ENCODE results near the gene KRTAP19-4. TPM values are rescaled to one million over a fixed set of nuclear protein-coding genes. Genes with fewer than 3 reads are reported as not detected.
"Not testable (repeated sequence)": the region's sequence is repeated elsewhere in the genome, so short reads cannot be mapped to it uniquely, and the experiment has no call there.

The KRTAP19-4 gene, protein sequence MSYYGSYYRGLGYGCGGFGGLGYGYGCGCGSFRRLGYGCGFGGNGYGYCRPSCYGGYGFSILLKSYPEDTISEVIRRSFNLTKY
- polyA plus RNA-seq (ENCODE audit: insufficient read length) = not detected

DNA sequence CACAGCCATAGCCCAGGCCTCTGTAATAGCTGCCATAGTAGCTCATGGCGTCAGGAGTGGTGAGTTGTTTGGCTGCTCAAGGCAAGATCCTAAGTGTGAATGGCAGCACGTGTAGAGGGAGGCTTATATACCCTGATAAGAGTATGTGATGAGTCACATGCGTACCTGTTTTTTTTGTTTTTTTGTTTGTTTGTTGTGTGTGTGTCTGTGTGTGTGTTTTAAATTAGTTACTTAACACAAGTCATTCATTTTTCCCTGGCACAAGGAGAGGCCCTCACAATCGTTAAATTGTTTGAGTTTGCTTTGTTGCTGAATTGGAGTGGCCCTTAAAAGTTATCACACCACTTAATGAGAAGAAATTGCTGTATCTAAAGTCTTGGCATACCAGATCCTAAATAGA is at the start of gene KRTAP19-4:
Gene KRTAP19-4, minus strand, starts transcription at position 101 of the 400 bp plus-strand sequence. Its CDS starts 55 bp downstream, at position 46.
- DNase-seq (ENCODE audit: low read depth) = no peak

DNA sequence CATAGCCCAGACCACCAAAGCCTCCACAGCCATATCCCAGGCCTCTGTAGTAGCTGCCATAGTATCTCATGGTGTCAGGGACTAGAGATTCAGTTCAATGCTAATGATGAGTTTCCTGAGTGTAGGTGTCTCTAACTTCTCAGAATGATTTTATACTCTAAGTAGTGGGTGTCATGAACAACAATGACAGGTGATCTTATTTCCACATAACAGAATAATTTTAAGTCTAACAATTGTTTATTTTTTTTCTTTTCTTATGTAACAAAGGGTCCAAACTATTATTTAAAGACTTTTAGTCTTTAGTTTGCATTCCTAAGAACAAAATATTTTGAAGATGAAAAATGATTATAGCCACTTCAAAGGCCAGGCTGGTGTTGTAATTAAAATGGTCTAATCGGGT is 44.8 kb upstream of the KRTAP19-4 start, which contains the start of gene KRTAP19-6:
Gene KRTAP19-6, minus strand, starts transcription at position 101 of the 400 bp plus-strand sequence. Its CDS starts 31 bp downstream, at position 70.
- no peak for DNase-seq (ENCODE audit: low read depth)

GRCh38 chr21:30518876-30519275 is 21.9 kb upstream of the KRTAP19-4 start:
- DNase-seq (ENCODE audit: low read depth) = no peak

DNA sequence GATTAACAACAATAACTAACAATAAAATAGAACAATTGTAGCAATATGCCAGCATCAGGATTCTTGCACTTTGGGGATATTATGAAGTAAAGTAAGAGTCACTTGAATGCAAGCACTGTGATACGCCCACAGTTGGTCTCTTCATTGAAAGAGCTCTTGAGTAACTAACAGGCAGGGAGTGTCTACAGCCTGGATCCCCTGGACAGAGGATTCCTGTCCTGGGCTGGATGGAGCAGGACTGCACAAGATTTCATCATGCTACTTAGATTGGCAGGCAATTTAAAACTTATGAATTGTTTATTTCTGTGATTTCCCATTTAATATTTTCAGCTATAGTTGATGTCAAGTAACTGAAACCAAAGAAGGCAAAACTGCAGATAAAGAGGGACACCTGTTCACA is 18.7 kb upstream of the KRTAP19-4 start:
- no peak for DNase-seq (ENCODE audit: low read depth)

GRCh38 chr21:30505621-30506205 is 8.7 kb upstream of the KRTAP19-4 start:
- DNase-seq (ENCODE audit: low read depth) = not testable (repeated sequence)

GRCh38 chr21:30502041-30502440 is 5.1 kb upstream of the KRTAP19-4 start, which contains the start of gene KRTAP19-5:
KRTAP19-5 (minus strand) TSS chr21:30502141; CDS start chr21:30502090, 51 bp downstream.
- DNase-seq (ENCODE audit: low read depth) = no peak

GRCh38 chr21:30491963-30492428 is 5.0 kb downstream of the KRTAP19-4 start, which contains the start of gene KRTAP19-3:
KRTAP19-3 (minus strand) TSS chr21:30492013; CDS start chr21:30491957, 56 bp downstream.
- DNase-seq (ENCODE audit: low read depth) = no peak

DNA sequence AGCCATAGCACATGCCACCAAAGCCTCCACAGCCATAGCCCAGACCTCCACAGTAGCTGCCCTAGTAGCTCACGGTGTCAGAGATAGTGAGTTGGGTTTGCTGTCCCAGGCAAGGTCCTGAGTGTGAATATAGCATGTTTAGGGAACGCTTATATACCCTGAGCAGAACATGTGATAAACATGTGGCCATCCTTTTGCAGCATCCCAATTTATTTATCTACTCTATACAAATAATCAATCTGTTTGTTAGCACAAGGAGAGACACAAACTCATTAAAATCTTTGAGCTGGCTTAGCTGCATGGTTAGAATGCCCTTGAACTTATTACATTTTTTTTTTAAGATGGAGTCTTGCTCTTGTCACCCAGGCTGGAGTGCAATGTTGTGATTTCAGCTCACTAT is 9.6 kb downstream of the KRTAP19-4 start, which contains the start of gene KRTAP19-2:
Gene KRTAP19-2, minus strand, starts transcription at position 101 of the 400 bp plus-strand sequence. Its CDS starts 88 bp downstream, at position 13.
- DNase-seq (ENCODE audit: low read depth) = no peak

GRCh38 chr21:30486180-30486579 is 10.8 kb downstream of the KRTAP19-4 start:
- DNase-seq (ENCODE audit: low read depth) = no peak

GRCh38 chr21:30482130-30482529 is 14.8 kb downstream of the KRTAP19-4 start:
- DNase-seq (ENCODE audit: low read depth) = no peak

DNA sequence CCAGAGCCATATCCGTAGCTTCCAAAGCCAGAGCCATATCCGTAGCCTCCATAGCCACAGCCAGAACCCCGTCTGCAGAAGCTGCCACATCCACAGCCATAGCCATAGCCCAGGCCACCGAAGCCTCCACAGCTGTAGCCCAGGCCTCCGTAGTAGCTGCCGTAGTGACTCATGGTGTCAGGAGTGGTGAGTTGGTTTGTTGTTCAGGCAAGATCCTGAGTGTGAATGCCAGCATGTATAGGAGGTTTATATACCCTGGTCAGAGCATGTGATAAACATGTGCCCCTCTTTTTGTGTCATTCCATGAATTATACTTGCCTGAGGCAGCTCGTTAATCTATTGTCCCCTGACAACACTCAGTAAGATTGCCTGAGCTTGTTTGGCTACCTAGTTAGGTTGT is 16.8 kb downstream of the KRTAP19-4 start, which contains the start of gene KRTAP19-1:
Gene KRTAP19-1, minus strand, starts transcription at position 223 of the 400 bp plus-strand sequence. Its CDS starts 50 bp downstream, at position 173.
- DNase-seq (ENCODE audit: low read depth) = no peak

DNA sequence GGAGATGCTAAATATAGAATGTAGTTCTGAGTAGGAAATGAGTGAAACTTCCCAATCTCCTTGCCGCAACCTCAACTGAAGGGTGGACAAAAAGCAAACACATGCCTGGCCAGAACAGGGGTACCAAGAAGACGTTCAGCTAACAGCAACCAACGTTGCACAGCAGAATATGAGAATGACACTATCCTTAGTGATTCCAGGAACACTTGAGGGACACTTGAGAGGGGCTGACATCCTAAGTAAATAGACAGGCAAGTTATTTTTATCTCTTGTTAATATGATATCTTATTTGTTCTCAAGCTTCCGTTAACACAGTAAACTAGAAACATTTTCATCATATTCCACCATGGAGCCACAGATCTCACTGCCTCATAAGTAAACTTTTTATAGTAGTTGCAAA is 17.7 kb downstream of the KRTAP19-4 start:
- DNase-seq (ENCODE audit: low read depth) = no peak

GRCh38 chr21:30478004-30478403 is 19.0 kb downstream of the KRTAP19-4 start:
- DNase-seq (ENCODE audit: low read depth) = no peak

DNA sequence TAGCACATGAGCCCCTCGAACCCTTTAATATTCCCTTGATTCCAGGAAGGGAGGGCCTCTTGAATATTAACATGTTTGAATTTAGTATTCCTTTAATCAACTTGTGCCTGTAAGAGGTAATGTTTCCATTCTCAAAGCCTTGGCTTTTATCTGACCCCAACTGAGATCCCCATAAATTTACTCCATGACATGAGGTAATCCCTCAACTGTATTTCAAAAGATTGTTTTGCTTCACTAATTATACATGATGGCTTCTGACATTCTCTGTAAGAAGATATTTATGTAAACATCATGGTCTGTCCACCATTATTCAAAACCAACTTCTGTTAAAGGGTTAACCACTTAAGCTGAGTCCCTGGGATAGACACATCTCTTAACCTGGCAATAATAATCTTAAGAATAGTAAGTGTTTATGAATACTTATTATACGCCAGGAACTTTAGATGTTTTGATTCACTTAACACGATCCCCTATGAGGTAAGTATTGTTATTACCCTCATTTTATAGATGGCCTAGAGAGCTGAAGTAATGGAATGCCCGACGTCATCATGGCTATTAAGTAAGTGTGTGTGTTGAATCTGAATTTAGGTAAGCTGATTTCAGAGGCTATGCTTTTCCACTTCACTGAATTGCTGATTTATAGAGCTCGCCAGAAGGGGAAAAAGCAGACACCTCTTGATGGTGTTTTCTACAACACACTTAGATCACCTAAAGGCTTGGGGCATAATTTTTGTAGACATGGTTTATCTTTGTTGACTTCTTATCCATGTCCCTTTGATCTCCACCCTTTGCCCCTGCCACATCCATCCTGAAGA is 27.9 kb downstream of the KRTAP19-4 start:
- DNase-seq (ENCODE audit: low read depth) = no peak

DNA sequence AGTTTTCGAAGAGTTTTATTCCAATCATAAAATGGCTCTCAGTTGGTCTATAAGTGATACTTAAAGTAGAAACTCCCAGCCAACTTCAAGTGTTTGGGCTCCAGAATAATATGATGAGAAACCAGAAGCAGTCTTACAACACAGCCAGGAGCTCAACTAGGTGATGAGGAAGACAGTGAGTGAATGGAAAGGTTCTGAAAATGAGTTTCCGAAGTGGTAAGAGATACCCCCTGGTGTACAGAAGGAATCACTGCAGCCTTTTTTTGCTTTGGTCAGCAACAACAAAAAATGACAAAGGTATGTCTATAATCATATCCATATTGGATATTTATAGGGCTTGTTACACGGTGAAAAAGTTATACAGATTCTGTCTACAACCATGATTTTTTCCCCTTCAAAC is 33.3 kb downstream of the KRTAP19-4 start:
- no peak for DNase-seq (ENCODE audit: low read depth)

DNA sequence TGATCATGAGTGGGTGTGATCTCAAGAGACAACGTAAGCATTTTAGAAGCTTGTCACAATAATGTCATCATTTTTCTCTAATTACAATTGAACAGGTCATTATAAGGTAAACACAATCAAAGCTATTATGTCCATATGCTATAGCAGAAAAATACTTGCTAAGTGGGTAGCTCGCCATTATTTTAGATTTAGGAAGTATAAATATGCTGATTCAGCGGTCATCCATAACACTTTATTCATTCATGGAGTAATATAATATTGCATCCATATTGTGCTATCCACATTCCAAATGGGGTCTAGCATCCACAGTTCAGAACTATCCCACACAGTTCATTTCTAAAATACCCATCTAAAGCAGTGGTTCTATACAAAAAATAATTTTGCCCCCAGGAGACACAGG is 48.5 kb downstream of the KRTAP19-4 start:
- no peak for DNase-seq (ENCODE audit: low read depth)

DNA sequence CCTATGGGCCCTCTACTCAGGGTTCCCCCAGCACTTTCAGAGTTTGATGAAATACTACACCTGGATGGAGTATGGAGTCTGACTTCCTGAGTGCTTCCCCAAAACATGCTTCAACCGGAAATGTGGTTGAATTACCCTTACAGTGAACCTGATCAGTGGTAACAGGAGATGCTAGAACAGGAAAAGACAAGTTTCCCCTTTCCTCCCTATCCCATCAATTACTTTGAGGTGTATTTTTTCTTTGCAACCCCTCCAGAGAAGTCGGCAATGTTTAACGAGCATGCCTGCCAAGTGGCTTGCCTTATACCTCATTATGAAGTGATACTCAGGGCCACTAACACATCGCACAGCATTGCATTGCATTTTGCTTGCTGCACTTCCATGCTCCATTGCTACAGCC is 49.9 kb downstream of the KRTAP19-4 start:
- no peak for DNase-seq (ENCODE audit: low read depth)

Other genes with a start within 250 kb of the KRTAP19-4 start
- gene KRTAP24-1, start 214.2 kb downstream of the KRTAP19-4 start, polyA plus RNA-seq (ENCODE audit: insufficient read length) = not detected
- gene KRTAP25-1, start 207.7 kb downstream of the KRTAP19-4 start, polyA plus RNA-seq (ENCODE audit: insufficient read length) = not detected
- gene KRTAP26-1, start 176.8 kb downstream of the KRTAP19-4 start, polyA plus RNA-seq (ENCODE audit: insufficient read length) = not detected
- not detected for gene KRTAP27-1, start 159.5 kb downstream of the KRTAP19-4 start, polyA plus RNA-seq (ENCODE audit: insufficient read length)
- gene KRTAP23-1, start 148.6 kb downstream of the KRTAP19-4 start, polyA plus RNA-seq (ENCODE audit: insufficient read length) = not detected
- not detected for gene KRTAP13-2, start 124.9 kb downstream of the KRTAP19-4 start, polyA plus RNA-seq (ENCODE audit: insufficient read length)
- gene KRTAP13-1, start 101.1 kb downstream of the KRTAP19-4 start, polyA plus RNA-seq (ENCODE audit: insufficient read length) = not detected
- not detected for gene KRTAP13-3, start 71.2 kb downstream of the KRTAP19-4 start, polyA plus RNA-seq (ENCODE audit: insufficient read length)
- gene KRTAP13-4, start 66.9 kb downstream of the KRTAP19-4 start, polyA plus RNA-seq (ENCODE audit: insufficient read length) = not detected
- gene KRTAP15-1, start 56.9 kb downstream of the KRTAP19-4 start, polyA plus RNA-seq (ENCODE audit: insufficient read length) = not detected
- not detected for gene KRTAP19-1, start 16.8 kb downstream of the KRTAP19-4 start, polyA plus RNA-seq (ENCODE audit: insufficient read length)
- not detected for gene KRTAP19-2, start 9.7 kb downstream of the KRTAP19-4 start, polyA plus RNA-seq (ENCODE audit: insufficient read length)
- not detected for gene KRTAP19-3, start 5.2 kb downstream of the KRTAP19-4 start, polyA plus RNA-seq (ENCODE audit: insufficient read length)
- gene KRTAP19-5, start 5.0 kb upstream of the KRTAP19-4 start, polyA plus RNA-seq (ENCODE audit: insufficient read length) = not detected
- gene KRTAP19-6, start 44.7 kb upstream of the KRTAP19-4 start, polyA plus RNA-seq (ENCODE audit: insufficient read length) = not detected
- gene KRTAP19-7, start 64.1 kb upstream of the KRTAP19-4 start, polyA plus RNA-seq (ENCODE audit: insufficient read length) = not detected
- gene KRTAP22-2, start 93.2 kb upstream of the KRTAP19-4 start, polyA plus RNA-seq (ENCODE audit: insufficient read length) = not detected
- not detected for gene KRTAP6-3, start 95.3 kb upstream of the KRTAP19-4 start, polyA plus RNA-seq (ENCODE audit: insufficient read length)
- not detected for gene KRTAP6-2, start 101.7 kb upstream of the KRTAP19-4 start, polyA plus RNA-seq (ENCODE audit: insufficient read length)
- not detected for gene KRTAP22-1, start 103.9 kb upstream of the KRTAP19-4 start, polyA plus RNA-seq (ENCODE audit: insufficient read length)
- gene KRTAP6-1, start 116.8 kb upstream of the KRTAP19-4 start, polyA plus RNA-seq (ENCODE audit: insufficient read length) = not detected
- not detected for gene KRTAP20-1, start 119.3 kb upstream of the KRTAP19-4 start, polyA plus RNA-seq (ENCODE audit: insufficient read length)
- gene KRTAP20-4, start 123.5 kb upstream of the KRTAP19-4 start, polyA plus RNA-seq (ENCODE audit: insufficient read length) = not detected
- gene KRTAP20-2, start 138.0 kb upstream of the KRTAP19-4 start, polyA plus RNA-seq (ENCODE audit: insufficient read length) = not detected
- gene KRTAP20-3, start 145.7 kb upstream of the KRTAP19-4 start, polyA plus RNA-seq (ENCODE audit: insufficient read length) = not detected
- not detected for gene KRTAP21-3, start 221.6 kb upstream of the KRTAP19-4 start, polyA plus RNA-seq (ENCODE audit: insufficient read length)

All from forelimb muscle (tissue), 1 donor.